ENCODE data around the gene IFNL1. TPM values are rescaled to one million over a fixed set of nuclear protein-coding genes. Genes with fewer than 3 reads are reported as not detected.

Gene IFNL1
- total RNA-seq, 2 experiments from 2014 or later = not detected

- Histone ChIP-seq H3K9me3 (ENCODE audit: low read length) (no peaks in the 10 kb centered on the region), H3K27ac (ENCODE audit: low read depth, low read length, poor library complexity, severe bottlenecking) (no peak overlapping the region), H3K4me2 (ENCODE audit: low read length) (no peak overlapping the region), H4K20me1 (ENCODE audit: insufficient read depth, low read length) (no peaks in the 10 kb centered on the region), H2AFZ (ENCODE audit: low read length) (no peak overlapping the region), H3K79me2 (ENCODE audit: insufficient read depth, low read depth, low read length) (no peaks in the 10 kb centered on the region), H3K9me2 (ENCODE audit: insufficient read depth, low read length) (no peaks in the 10 kb centered on the region), H3K4me1 (ENCODE audit: insufficient read depth, low read length, poor library complexity, severe bottlenecking) (no peaks in the 10 kb centered on the region), H3K4me3 (ENCODE audit: low read depth, low read length, poor library complexity, severe bottlenecking) (no peak overlapping the region), H3K36me3 (ENCODE audit: insufficient read depth, low read length) (no peaks in the 10 kb centered on the region)
- intact Hi-C loops (cut with micrococcal nuclease; ENCODE audit: unreplicated experiment) = no loop called here
- ChIA-PET POLR2A (interaction anchor here (0.7 kb wide), 1 partner anchor 172 kb away, joined by 4 read pairs; no protein-coding TSS in a partner anchor), CTCF (ENCODE audit: unreplicated experiment) (no interaction called here)
- TF ChIP-seq CTCF (conservative IDR thresholded peaks at IDR 0.05; ENCODE audit: low read length) = no peak
- no peak for TF ChIP-seq EZH2phosphoT487 (IDR thresholded peaks at IDR 0.05; ENCODE audit: borderline replicate concordance, low read depth, low read length)
- BruUV-seq (replicated peaks) = no TSS peak
- DNase-seq (ENCODE audit: low spot score) = no peak
These were observed 4.8 kb downstream of the IFNL1 start for GRCh38 chr19:39301021-39301420.

- H3K27ac ChIP-seq (ENCODE audit: low read depth, low read length, poor library complexity, severe bottlenecking) = no peak overlapping the region
- no peaks in the 10 kb centered on the region for H3K9me2 ChIP-seq (ENCODE audit: insufficient read depth, low read length)
- H2AFZ ChIP-seq (ENCODE audit: low read length) = no peak overlapping the region
- no peak overlapping the region for H3K4me3 ChIP-seq (ENCODE audit: low read depth, low read length, poor library complexity, severe bottlenecking)
- H3K79me2 ChIP-seq (ENCODE audit: insufficient read depth, low read depth, low read length) = no peaks in the 10 kb centered on the region
- POLR2A ChIA-PET = interaction anchor here (0.7 kb wide), 1 partner anchor 173 kb away, joined by 4 read pairs; no protein-coding TSS in a partner anchor
- no peaks in the 10 kb centered on the region for H3K36me3 ChIP-seq (ENCODE audit: insufficient read depth, low read length)
- intact Hi-C loops (cut with micrococcal nuclease; ENCODE audit: unreplicated experiment) = no loop called here
- BruUV-seq (replicated peaks) = no TSS peak
- no peak overlapping the region for H3K4me2 ChIP-seq (ENCODE audit: low read length)
- CTCF ChIA-PET (ENCODE audit: unreplicated experiment) = no interaction called here
- H3K9me3 ChIP-seq (ENCODE audit: low read length) = no peaks in the 10 kb centered on the region
- DNase-seq (ENCODE audit: low spot score) = no peak
- no peaks in the 10 kb centered on the region for H4K20me1 ChIP-seq (ENCODE audit: insufficient read depth, low read length)
- H3K4me1 ChIP-seq (ENCODE audit: insufficient read depth, low read length, poor library complexity, severe bottlenecking) = no peaks in the 10 kb centered on the region
- TF ChIP-seq CTCF (conservative IDR thresholded peaks at IDR 0.05; ENCODE audit: low read length) = no peak
- no peak for TF ChIP-seq EZH2phosphoT487 (IDR thresholded peaks at IDR 0.05; ENCODE audit: borderline replicate concordance, low read depth, low read length)
These were observed 5.4 kb downstream of the IFNL1 start for GRCh38 chr19:39301562-39301961.

- BruUV-seq (replicated peaks) = no TSS peak
- TF ChIP-seq CTCF (conservative IDR thresholded peaks at IDR 0.05; ENCODE audit: low read length) = no peak
- TF ChIP-seq EZH2phosphoT487 (IDR thresholded peaks at IDR 0.05; ENCODE audit: borderline replicate concordance, low read depth, low read length) = no peak
- Histone ChIP-seq H3K36me3 (ENCODE audit: insufficient read depth, low read length) (no peaks in the 10 kb centered on the region), H3K9me3 (ENCODE audit: low read length) (no peaks in the 10 kb centered on the region), H3K4me2 (ENCODE audit: low read length) (no peak overlapping the region), H3K4me3 (ENCODE audit: low read depth, low read length, poor library complexity, severe bottlenecking) (no peak overlapping the region), H2AFZ (ENCODE audit: low read length) (no peak overlapping the region), H3K79me2 (ENCODE audit: insufficient read depth, low read depth, low read length) (no peaks in the 10 kb centered on the region), H3K4me1 (ENCODE audit: insufficient read depth, low read length, poor library complexity, severe bottlenecking) (no peaks in the 10 kb centered on the region), H4K20me1 (ENCODE audit: insufficient read depth, low read length) (no peaks in the 10 kb centered on the region), H3K9me2 (ENCODE audit: insufficient read depth, low read length) (no peaks in the 10 kb centered on the region), H3K27ac (ENCODE audit: low read depth, low read length, poor library complexity, severe bottlenecking) (no peak overlapping the region)
- ChIA-PET CTCF (ENCODE audit: unreplicated experiment) (no interaction called here), POLR2A (no interaction called here)
- no peak for DNase-seq (ENCODE audit: low spot score)
- intact Hi-C loops (cut with micrococcal nuclease; ENCODE audit: unreplicated experiment) = no loop called here
These were observed 7.4 kb downstream of the IFNL1 start for GRCh38 chr19:39303373-39304184.
